ENCODE data around the gene GMPS.
"Not testable (repeated sequence)": the region's sequence is repeated elsewhere in the genome, so short reads cannot be mapped to it uniquely, and the experiment has no call there.

The GMPS gene

DNA sequence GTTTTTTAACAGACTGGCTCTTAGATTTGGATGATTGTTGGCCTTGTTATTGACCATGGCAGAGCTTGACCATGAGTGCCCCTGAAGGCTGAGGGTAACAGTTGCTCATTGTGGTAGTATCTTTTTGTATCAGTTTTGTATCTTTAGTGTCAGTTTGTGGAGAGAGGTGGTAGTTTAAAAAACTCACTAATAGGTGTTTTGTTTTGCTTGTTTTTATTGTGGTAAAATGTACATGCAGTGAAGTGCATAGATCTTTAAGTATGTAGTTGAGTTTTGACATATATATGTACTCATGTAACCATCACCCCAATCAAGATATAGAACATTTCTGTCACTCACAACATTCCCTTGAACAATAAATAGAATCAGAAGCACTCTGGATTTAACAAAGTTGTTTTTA, 9.8 kb downstream of the GMPS start:
- no peak for DNase-seq (ENCODE audit: low read depth)

GRCh38 chr3:155884292-155884691, 13.8 kb downstream of the GMPS start:
- DNase-seq (ENCODE audit: low read depth) = no peak
- TF ChIP-seq, protein P1, sequence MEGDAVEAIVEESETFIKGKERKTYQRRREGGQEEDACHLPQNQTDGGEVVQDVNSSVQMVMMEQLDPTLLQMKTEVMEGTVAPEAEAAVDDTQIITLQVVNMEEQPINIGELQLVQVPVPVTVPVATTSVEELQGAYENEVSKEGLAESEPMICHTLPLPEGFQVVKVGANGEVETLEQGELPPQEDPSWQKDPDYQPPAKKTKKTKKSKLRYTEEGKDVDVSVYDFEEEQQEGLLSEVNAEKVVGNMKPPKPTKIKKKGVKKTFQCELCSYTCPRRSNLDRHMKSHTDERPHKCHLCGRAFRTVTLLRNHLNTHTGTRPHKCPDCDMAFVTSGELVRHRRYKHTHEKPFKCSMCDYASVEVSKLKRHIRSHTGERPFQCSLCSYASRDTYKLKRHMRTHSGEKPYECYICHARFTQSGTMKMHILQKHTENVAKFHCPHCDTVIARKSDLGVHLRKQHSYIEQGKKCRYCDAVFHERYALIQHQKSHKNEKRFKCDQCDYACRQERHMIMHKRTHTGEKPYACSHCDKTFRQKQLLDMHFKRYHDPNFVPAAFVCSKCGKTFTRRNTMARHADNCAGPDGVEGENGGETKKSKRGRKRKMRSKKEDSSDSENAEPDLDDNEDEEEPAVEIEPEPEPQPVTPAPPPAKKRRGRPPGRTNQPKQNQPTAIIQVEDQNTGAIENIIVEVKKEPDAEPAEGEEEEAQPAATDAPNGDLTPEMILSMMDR (conservative IDR thresholded peaks at IDR 0.05; ENCODE audit: low read length) = no peak
- H3K4me3 ChIP-seq (ENCODE audit: low read length) = no peak overlapping the region

More for the DNA sequence above, 9.8 kb downstream of the GMPS start:
- TF ChIP-seq, protein P1 (conservative IDR thresholded peaks at IDR 0.05; ENCODE audit: low read length) = no peak
- H3K4me3 ChIP-seq (ENCODE audit: low read length) = no peak overlapping the region

DNA sequence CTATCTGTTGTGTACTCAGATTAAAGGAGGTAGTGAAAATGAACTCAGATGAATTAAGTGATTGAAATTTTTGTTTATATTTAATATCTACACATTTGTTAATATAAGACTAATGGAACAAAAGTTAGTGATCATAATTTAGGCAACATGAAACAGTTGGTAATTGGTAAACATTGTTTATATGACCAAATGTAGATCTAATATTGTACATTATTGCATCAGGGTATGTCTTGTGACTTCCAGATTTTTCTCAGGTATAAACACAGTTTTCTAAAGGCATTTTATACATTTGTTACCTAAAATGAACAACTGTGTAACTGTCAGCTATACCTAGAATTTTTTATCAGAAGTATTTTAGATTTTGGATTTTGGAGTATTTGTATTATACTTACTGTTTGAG, 14.8 kb downstream of the GMPS start:
- no peak overlapping the region for H3K4me3 ChIP-seq (ENCODE audit: low read length)
- DNase-seq (ENCODE audit: low read depth) = no peak
- TF ChIP-seq, protein P1 (conservative IDR thresholded peaks at IDR 0.05; ENCODE audit: low read length) = no peak

- not testable (repeated sequence) for DNase-seq (ENCODE audit: low read depth); H3K4me3 ChIP-seq (ENCODE audit: low read length)
These were observed 15.9 kb downstream of the GMPS start for GRCh38 chr3:155886348-155886747.

DNA sequence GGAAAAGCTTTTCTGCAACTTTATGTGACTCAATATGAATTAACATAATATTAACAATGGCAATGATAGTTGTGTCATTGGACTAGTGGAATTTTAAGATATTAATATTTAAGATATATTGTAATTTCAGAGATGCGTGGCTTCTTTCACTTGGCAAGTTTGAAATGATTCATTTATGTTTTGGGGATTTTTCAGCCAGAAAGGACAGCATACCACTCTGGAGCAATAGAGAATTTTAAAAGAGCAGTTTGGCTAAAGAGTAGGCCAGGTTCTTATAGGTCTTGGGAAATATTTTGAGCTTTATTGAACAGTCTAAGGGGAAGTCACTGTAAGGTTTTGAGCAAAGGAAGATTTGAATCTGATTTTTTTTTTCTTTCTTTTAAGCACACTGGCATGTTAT, 16.5 kb downstream of the GMPS start:
- no peak for DNase-seq (ENCODE audit: low read depth)
- TF ChIP-seq, protein P1 (conservative IDR thresholded peaks at IDR 0.05; ENCODE audit: low read length) = no peak
- no peak overlapping the region for H3K4me3 ChIP-seq (ENCODE audit: low read length)

- no peak for DNase-seq (ENCODE audit: low read depth)
- no peak overlapping the region for H3K4me3 ChIP-seq (ENCODE audit: low read length)
- TF ChIP-seq, protein P1 (conservative IDR thresholded peaks at IDR 0.05; ENCODE audit: low read length) = no peak
These were observed 18.8 kb downstream of the GMPS start for GRCh38 chr3:155889212-155889611.

DNA sequence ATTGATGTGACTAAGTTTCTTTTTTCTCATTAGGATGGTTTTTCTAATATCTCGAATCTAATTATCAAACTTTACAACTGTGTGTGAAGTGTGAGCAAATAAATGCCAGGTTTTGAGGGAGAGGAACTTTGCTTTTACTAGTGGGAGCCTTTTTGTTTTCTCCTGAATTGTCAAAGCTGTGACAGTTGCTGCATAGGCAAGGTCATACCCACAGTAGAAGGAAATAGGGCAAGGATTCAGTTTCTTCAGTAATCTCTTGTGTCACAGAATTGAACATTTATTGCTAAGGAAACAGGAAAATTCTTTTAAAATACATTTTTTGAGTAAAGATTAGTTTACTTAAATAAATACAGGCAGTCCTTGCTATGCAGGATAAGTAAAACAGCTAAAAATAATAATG, 19.5 kb downstream of the GMPS start:
- TF ChIP-seq, protein P1 (conservative IDR thresholded peaks at IDR 0.05; ENCODE audit: low read length) = no peak
- H3K4me3 ChIP-seq (ENCODE audit: low read length) = no peak overlapping the region
- DNase-seq (ENCODE audit: low read depth) = no peak

GRCh38 chr3:155890671-155891190, 20.3 kb downstream of the GMPS start:
- no peak overlapping the region for H3K4me3 ChIP-seq (ENCODE audit: low read length)
- peak; percentile 51 for DNase-seq (ENCODE audit: low read depth)
- TF ChIP-seq, protein P1 (conservative IDR thresholded peaks at IDR 0.05; ENCODE audit: low read length) = no peak
